HG03060 (cell line): ENCODE measurements around the gene SMYD3.
"Not testable (repeated sequence)": the region's sequence is repeated elsewhere in the genome, so short reads cannot be mapped to it uniquely, and the experiment has no call there.

Experiments used
- ATAC-seq: cut with Tn5 transposase; IDR thresholded peaks from one replicate; pipeline ENCODE4 v1.9.1; 2021; ENCODE audit warnings: low read depth, moderate number of reproducible peaks; ENCODE audit not compliant: unreplicated experiment

The SMYD3 gene

GRCh38 chr1:245718951-245719350 is 788.1 kb downstream of the SMYD3 start:
- no peak for ATAC-seq

- ATAC-seq, result no peak
Measured at GRCh38 chr1:245718123-245718522, 789.0 kb downstream of the SMYD3 start.

GRCh38 chr1:245717611-245718010 is 789.5 kb downstream of the SMYD3 start:
- no peak for ATAC-seq

- ATAC-seq, result no peak
Measured at GRCh38 chr1:245716561-245716960, 790.5 kb downstream of the SMYD3 start.

GRCh38 chr1:245715970-245716369 is 791.1 kb downstream of the SMYD3 start:
- no peak for ATAC-seq

GRCh38 chr1:245715291-245715701 is 791.8 kb downstream of the SMYD3 start:
- ATAC-seq, result no peak

GRCh38 chr1:245714027-245714426 is 793.1 kb downstream of the SMYD3 start:
- ATAC-seq, result not testable (repeated sequence)

- no peak for ATAC-seq
Measured at GRCh38 chr1:245710961-245711903, 795.8 kb downstream of the SMYD3 start.

- ATAC-seq, result no peak
Measured at GRCh38 chr1:245707941-245708340, 799.1 kb downstream of the SMYD3 start.

- ATAC-seq, result no peak
Measured at GRCh38 chr1:245704765-245705164, 802.3 kb downstream of the SMYD3 start.

GRCh38 chr1:245704341-245704740 is 802.7 kb downstream of the SMYD3 start:
- no peak for ATAC-seq

- no peak for ATAC-seq
Measured at GRCh38 chr1:245702346-245702745, 804.7 kb downstream of the SMYD3 start.

- ATAC-seq, result no peak
Measured at GRCh38 chr1:245701631-245702030, 805.4 kb downstream of the SMYD3 start.

GRCh38 chr1:245700631-245701030 is 806.4 kb downstream of the SMYD3 start:
- no peak for ATAC-seq
